Thyroid gland (tissue), 4 donors: Measurements from ENCODE around the gene CATSPER2.
"Not testable (repeated sequence)": the region's sequence is repeated elsewhere in the genome, so short reads cannot be mapped to it uniquely, and the experiment has no call there.

Source experiments
- CTCF ChIP-seq, 6 experiments: fragments of 200-600 bp in 3 of 6; fragments of 450-650 bp in 3 of 6; sonication (generic) in 3 of 6; IDR thresholded peaks; one replicate each; pipeline ENCODE4 v1.5.1; 2016 to 2019; ENCODE audit warnings: antibody characterized with exemption in 6 of 6, mild to moderate bottlenecking in 2 of 6, inconsistent platforms in 1 of 6, moderate library complexity in 1 of 6
- POLR2A ChIP-seq, 2 donors: fragments of 450-650 bp; IDR thresholded peaks; one replicate each; pipeline ENCODE4 v1.6.1; 2017; ENCODE audit warnings: antibody characterized with exemption in 2 of 2, mild to moderate bottlenecking in 2 of 2, moderate library complexity in 1 of 2

DNA sequence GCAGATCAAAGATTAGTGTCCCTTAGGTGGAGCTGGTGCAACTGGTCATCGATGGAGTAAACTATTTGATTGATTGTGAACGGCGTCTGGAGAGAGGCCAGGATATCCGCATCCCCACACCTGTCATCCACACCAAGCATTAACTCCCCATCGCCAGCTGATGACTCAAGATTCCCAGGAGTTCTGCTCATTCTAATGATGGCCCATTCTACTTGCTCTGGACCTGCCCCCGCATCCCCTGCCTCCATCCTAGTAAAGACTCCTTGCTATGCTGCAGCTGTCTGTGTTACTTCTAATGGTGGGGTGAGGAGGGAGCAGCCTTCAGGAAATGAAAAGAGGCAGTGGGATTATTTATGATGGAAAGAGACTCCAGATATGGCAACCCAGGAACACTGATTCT is 49.5 kb downstream of the CATSPER2 start:
- TF ChIP-seq CTCF, POLR2A (IDR thresholded peaks at IDR 0.05): not testable (repeated sequence)
